K562 (cell line): ENCODE measurements around the gene OR1I1. TPM values are rescaled to one million over a fixed set of nuclear protein-coding genes. Genes with fewer than 3 reads are reported as not detected.

Experiments used
- ATAC-seq: fragments of 200-7000 bp; cut with Tn5 transposase; 3 replicates; pipeline ENCODE4 v1.9.1; 2020; ENCODE audit warnings: moderate library complexity
- BruUV-seq: library from RNA; stranded (reverse); fragments of 400-500 nt; replicated peaks from 2 replicates; lab custom pipeline; 2021; lab: Mats Ljungman, UMichigan
- CTCF ChIA-PET: fragments of 300-600 bp; formaldehyde crosslinking; extraction: SDS; loops from one replicate; lab custom pipeline; 2021; ENCODE audit warnings: low intra/inter-chr PET ratio; lab: Yijun Ruan, JAX
- POLR2A ChIA-PET: fragments of 300-600, 350-650 bp; sonication (Branson Sonifier 250); formaldehyde crosslinking; extraction: SDS; loops from one replicate; lab custom pipeline; 2021; ENCODE audit warnings: antibody characterized with exemption, inconsistent platforms; lab: Yijun Ruan, JAX
- DNase-seq, 4 experiments: peaks; one replicate each; pipeline versions ENCODE4 v3.0.0 to v3.0.0-alpha.2; 2011 to 2018; ENCODE audit warnings: low spot score in 3 of 4, mixed read lengths in 3 of 4; ENCODE audit errors: extremely low read depth in 1 of 4
- FAIRE-seq: peaks from 2 replicates; lab custom pipeline; 2011; peaks lifted over from hg19 to GRCh38; lab: Jason Lieb, UNC
- H2AFZ ChIP-seq: 2 replicates; pipeline ENCODE4 v1.6.0; 2011; ENCODE audit warnings: low read depth, low read length, control low read depth, inconsistent platforms
- H3K27ac ChIP-seq: fragments of 200-600 bp; 3 replicates; pipeline ENCODE4 v1.8.0; 2011; ENCODE audit warnings: low read depth, mild to moderate bottlenecking, control low read depth, inconsistent platforms, low read length, moderate library complexity, mixed read lengths; ENCODE audit errors: extremely low read depth
- H3K27me3 ChIP-seq, 2 experiments: fragments of 300-600 bp in 1 of 2; 2 replicates in 1 of 2; 3 replicates in 1 of 2; pipeline versions ENCODE4 v1.6.0 to v1.8.0; 2011; ENCODE audit warnings: inconsistent platforms in 2 of 2, low read length in 2 of 2, mild to moderate bottlenecking in 1 of 2, mixed read lengths in 1 of 2, moderate library complexity in 1 of 2; ENCODE audit not compliant: control insufficient read depth in 2 of 2, insufficient read depth in 2 of 2
- H3K36me3 ChIP-seq: fragments of 300-600 bp; 3 replicates; pipeline ENCODE4 v1.8.0; 2011; ENCODE audit warnings: mild to moderate bottlenecking, low read length, inconsistent platforms; ENCODE audit not compliant: control insufficient read depth, insufficient read depth
- H3K4me1 ChIP-seq, 2 experiments: fragments of 200-600 bp in 1 of 2; replicated peaks in 1 of 2; 2 replicates in 1 of 2; 3 replicates in 1 of 2; pipeline versions ENCODE4 v1.5.1 to v1.8.0; 2011; ENCODE audit warnings: inconsistent platforms in 2 of 2, low read length in 2 of 2, mild to moderate bottlenecking in 1 of 2, mixed read lengths in 1 of 2, moderate library complexity in 1 of 2; ENCODE audit not compliant: control insufficient read depth in 2 of 2, insufficient read depth in 2 of 2
- H3K4me2 ChIP-seq: 2 replicates; pipeline ENCODE4 v1.6.1; 2011; ENCODE audit warnings: low read length, control low read depth, inconsistent platforms, mixed read lengths; ENCODE audit not compliant: insufficient read depth
- H3K4me3 ChIP-seq: fragments of 200-600 bp; sonication (generic), shearing (Covaris generic); 2 replicates; pipeline ENCODE4 v1.5.1; 2016; ENCODE audit warnings: control low read depth, inconsistent platforms
- H3K79me2 ChIP-seq: fragments of 200-600 bp; 3 replicates; pipeline ENCODE4 v1.8.0; 2011; ENCODE audit warnings: low read length, inconsistent platforms; ENCODE audit not compliant: control insufficient read depth, insufficient read depth
- H3K9ac ChIP-seq, 2 experiments: 2 replicates each; pipeline versions ENCODE4 v1.6.0 to v1.6.1; 2011; ENCODE audit warnings: low read depth in 2 of 2, low read length in 2 of 2, control low read depth in 1 of 2, inconsistent platforms in 1 of 2, mild to moderate bottlenecking in 1 of 2, mixed read lengths in 1 of 2; ENCODE audit not compliant: insufficient read depth in 1 of 2
- H3K9me1 ChIP-seq: one replicate; pipeline ENCODE4 v1.6.0; 2011; ENCODE audit warnings: inconsistent platforms, mild to moderate bottlenecking, low read length, moderate library complexity; ENCODE audit not compliant: control insufficient read depth, insufficient read depth
- H3K9me3 ChIP-seq: replicated peaks from 2 replicates; pipeline ENCODE4 v1.5.1; 2011; ENCODE audit warnings: low read depth, low read length, inconsistent platforms; ENCODE audit not compliant: control insufficient read depth, insufficient read depth
- H4K20me1 ChIP-seq: replicated peaks from 2 replicates; pipeline ENCODE4 v1.6.1; 2011; ENCODE audit warnings: low read length, inconsistent platforms, mixed read lengths; ENCODE audit not compliant: control insufficient read depth, insufficient read depth
- CHD1 ChIP-seq: fragments of 200-600 bp; sonication (generic); IDR thresholded peaks from one replicate; pipeline ENCODE4 v1.6.1; 2012; ENCODE audit warnings: mild to moderate bottlenecking, moderate library complexity, low read length, inconsistent platforms
- ELF2 ChIP-seq: fragments of 250-450 bp; sonication (Bioruptor Pico); IDR thresholded peaks from 2 replicates; pipeline ENCODE4 v1.5.0; 2021; ENCODE audit warnings: mild to moderate bottlenecking
- FOS ChIP-seq: IDR thresholded peaks from 3 replicates; pipeline ENCODE4 v1.6.1; 2011; ENCODE audit not compliant: insufficient read length; ENCODE audit errors: extremely low read depth
- GATAD2B ChIP-seq: fragments of 450-650 bp; IDR thresholded peaks from 2 replicates; pipeline ENCODE4 v1.6.1; 2017; ENCODE audit warnings: mild to moderate bottlenecking, borderline replicate concordance
- HDAC6 ChIP-seq: IDR thresholded peaks from 2 replicates; pipeline ENCODE4 v1.6.1; 2012; ENCODE audit warnings: low read depth, mild to moderate bottlenecking, control low read depth, inconsistent platforms, low read length, moderate library complexity
- POLR3G ChIP-seq: IDR thresholded peaks from 2 replicates; pipeline ENCODE4 v1.6.1; 2011; ENCODE audit not compliant: insufficient read length, insufficient replicate concordance; ENCODE audit errors: extremely low read depth
- RBFOX2 ChIP-seq: fragments of 200-400 bp; formaldehyde crosslinking; IDR thresholded peaks from 2 replicates; pipeline ENCODE4 v1.6.1; 2017; ENCODE audit warnings: low read depth, mild to moderate bottlenecking, low read length, moderate library complexity
- SMAD4 ChIP-seq: fragments of 250-450 bp; sonication (Bioruptor Pico); conservative IDR thresholded peaks from 2 replicates; pipeline ENCODE4 v1.8.0; 2021; ENCODE audit warnings: inconsistent platforms, mild to moderate bottlenecking, moderate library complexity
- SREBF2 ChIP-seq: sonication (generic); formaldehyde crosslinking; IDR thresholded peaks from 2 replicates; pipeline ENCODE4 v1.4.0; 2020; ENCODE audit warnings: mild to moderate bottlenecking, missing genetic modification reagents
- STAG1 ChIP-seq: sonication (generic); formaldehyde crosslinking; IDR thresholded peaks from 2 replicates; pipeline ENCODE4 v1.5.0; 2020; ENCODE audit warnings: missing genetic modification reagents, borderline replicate concordance
- TEAD2 ChIP-seq: fragments of 450-650 bp; IDR thresholded peaks from 2 replicates; pipeline ENCODE4 v1.6.1; 2016; ENCODE audit warnings: missing genetic modification characterization, control low read depth, missing compliant biosample characterization
- ZNF561 ChIP-seq: fragments of 450-650 bp; formaldehyde crosslinking; conservative IDR thresholded peaks from 2 replicates; pipeline ENCODE4 v1.4.0; 2020; ENCODE audit warnings: mild to moderate bottlenecking, moderate library complexity
- ZNF717 ChIP-seq: fragments of 250-450 bp; sonication (Bioruptor Pico); IDR thresholded peaks from 2 replicates; pipeline ENCODE4 v1.5.0; 2021
- ZNF79 ChIP-seq: fragments of 250-450 bp; sonication (Bioruptor Pico); IDR thresholded peaks from 2 replicates; pipeline ENCODE4 v1.4.0; 2020; ENCODE audit warnings: low read depth, mild to moderate bottlenecking, moderate library complexity
- WGBS: fragments of 100-300 bp; shearing (Covaris generic); methylation state at CpG from one replicate; pipeline ENCODE4 v1.1.6; 2016; ENCODE audit warnings: low coverage, mixed read lengths; ENCODE audit not compliant: insufficient coverage; ENCODE audit errors: missing lambda C conversion rate; 5-methylcytosine and 5-hydroxymethylcytosine counted together
- in situ Hi-C: fragments of 300-500 bp; cut with MboI; formaldehyde crosslinking; loops from 4 replicates; pipeline ENCODE4 v1.15.0; 2018; ENCODE audit warnings: inconsistent platforms, mixed read lengths
- intact Hi-C: fragments of 100-400 bp; cut with micrococcal nuclease; formaldehyde crosslinking; loops from 2 replicates; pipeline ENCODE4 v1.14.2; 2022
- polyA plus RNA-seq, 8 experiments: library from polyadenylated mRNA; depleted of rRNA in 4 of 8; stranded (reverse) in 5 of 8; unstranded in 3 of 8; fragments of >200 nt; fragmentation: Nextera tagmentation in 2 of 8; fragmentation: Illumina TruSeq in 1 of 8; extraction: Ambion mirVana in 2 of 8; extraction: Trizol in 1 of 8; gene quantifications; 2 replicates each; pipeline versions ENCODE4 v1.2.1 to v1.2.3, GENCODE V29; 2011 to 2014; ENCODE audit warnings: inconsistent platforms in 1 of 8, missing spikeins in 1 of 8
- total RNA-seq, 7 experiments: library from RNA; depleted of rRNA in 6 of 7; stranded (reverse); fragments of >200 nt in 6 of 7; fragmentation: Illumina TruSeq in 2 of 7; extraction: Trizol in 2 of 7; gene quantifications; 2 replicates each; pipeline versions ENCODE4 v1.2.1 to v1.2.3, GENCODE V29; 2011 to 2021; ENCODE audit warnings: low replicate concordance in 1 of 7
- TF ChIP-seq, protein P1 (sequence below): sonication (generic); formaldehyde crosslinking; IDR thresholded peaks from 2 replicates; pipeline ENCODE4 v1.8.0; 2022; ENCODE audit warnings: mild to moderate bottlenecking, low read depth, missing genetic modification reagents

OR1I1 gene
- total and polyA plus RNA-seq, 9 of the 15 experiments (the other 6 are each of a cell fraction or from before 2014, with no cell fraction given), result not detected

DNA sequence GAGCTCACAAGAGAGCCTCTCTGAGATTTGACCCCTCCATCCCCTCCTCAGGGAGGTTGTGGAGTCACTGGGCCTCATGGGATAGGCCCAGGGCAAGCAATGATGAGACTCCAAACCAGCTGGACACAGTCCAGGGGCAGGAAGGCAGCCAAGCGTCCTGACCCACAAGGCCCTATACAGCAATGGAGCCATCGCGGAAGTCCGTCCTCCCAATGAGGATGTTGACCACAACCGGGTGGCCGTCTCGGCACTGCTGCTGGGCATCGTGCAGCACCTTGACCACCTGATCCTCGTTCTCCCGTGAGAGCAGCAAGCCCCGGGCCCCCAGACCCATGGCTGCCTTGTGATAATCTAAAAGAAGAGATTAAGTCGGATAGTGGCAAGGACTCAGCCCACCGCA is 33.1 kb downstream of the OR1I1 start:
- H3K27ac ChIP-seq, result no peak overlapping the region
- no peaks in the 10 kb centered on the region; the same call in 1 of the 2 replicates for H3K9me3 ChIP-seq
- H3K9me1 ChIP-seq, result no peaks in the 10 kb centered on the region
- no peak overlapping the region for H3K4me3 ChIP-seq
- no peak for ATAC-seq
- intact Hi-C loops (no loop called here), in situ Hi-C loops (no loop called here)
- H3K4me1 ChIP-seq, result peaks cover 0 to 13% of the 10 kb centered on the region in 2 experiments; a peak in 2 of 5 replicates
- H3K9ac ChIP-seq, result no peak overlapping the region
- no peak for DNase-seq
- H3K79me2 ChIP-seq, result no peaks in the 10 kb centered on the region
- H3K36me3 ChIP-seq, result peaks cover 27% of the 10 kb centered on the region; the same call in 2 of the 3 replicates
- ChIA-PET CTCF (no interaction called here), POLR2A (interaction anchor here (0.8 kb wide), 1 partner anchor 10 kb away, joined by 4 read pairs; a partner anchor contains a TSS)
- H2AFZ ChIP-seq, result no peak overlapping the region
- no peaks in the 10 kb centered on the region for H4K20me1 ChIP-seq
- peaks cover 0 to 4% of the 10 kb centered on the region in 2 experiments; a peak in 3 of 5 replicates for H3K27me3 ChIP-seq
- WGBS, result 50% methylated on average over 13 of the region's 13 CpGs
- no peak for FAIRE-seq
- no TSS peak for BruUV-seq
- H3K4me2 ChIP-seq, result no peak overlapping the region
- TF ChIP-seq POLR3G (no peak), TEAD2 (tag) (no peak), RBFOX2 (no peak), ELF2 (CRISPR knock-in tag) (no peak), HDAC6 (no peak), FOS (no peak), SREBF2 (CRISPR knock-in tag) (no peak), SMAD4 (CRISPR knock-in tag) (no peak), ZNF717 (CRISPR knock-in tag) (no peak), ZNF561 (CRISPR knock-in tag) (no peak), CHD1 (no peak), STAG1 (CRISPR knock-in tag) (no peak), GATAD2B (no peak), ZNF79 (no peak)
- TF ChIP-seq, protein P1, sequence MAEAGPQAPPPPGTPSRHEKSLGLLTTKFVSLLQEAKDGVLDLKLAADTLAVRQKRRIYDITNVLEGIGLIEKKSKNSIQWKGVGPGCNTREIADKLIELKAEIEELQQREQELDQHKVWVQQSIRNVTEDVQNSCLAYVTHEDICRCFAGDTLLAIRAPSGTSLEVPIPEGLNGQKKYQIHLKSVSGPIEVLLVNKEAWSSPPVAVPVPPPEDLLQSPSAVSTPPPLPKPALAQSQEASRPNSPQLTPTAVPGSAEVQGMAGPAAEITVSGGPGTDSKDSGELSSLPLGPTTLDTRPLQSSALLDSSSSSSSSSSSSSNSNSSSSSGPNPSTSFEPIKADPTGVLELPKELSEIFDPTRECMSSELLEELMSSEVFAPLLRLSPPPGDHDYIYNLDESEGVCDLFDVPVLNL (CRISPR knock-in tag), result no peak
